ACHN (cell line): Measurements from ENCODE around the gene MMS22L.

ENCODE experiments used
- DNase-seq: peaks from one replicate; pipeline ENCODE4 v3.0.0-alpha.2; 2015
- in situ Hi-C: cut with HindIII; loops from 2 replicates; pipeline ENCODE4 v1.10.0; 2017; ENCODE audit warnings: low sequenced_read_pairs, low pct_ligation_motif_present, low pct_unique_long_range_greater_than_20kb

Gene MMS22L

GRCh38 chr6:97110149-97110548 lies 172.9 kb downstream of the MMS22L start:
- DNase-seq, result no peak
- in situ Hi-C loops, result no loop called here

GRCh38 chr6:97109444-97109843 lies 173.6 kb downstream of the MMS22L start:
- in situ Hi-C loops, result no loop called here
- no peak for DNase-seq

GRCh38 chr6:97102145-97102790 lies 180.7 kb downstream of the MMS22L start:
- in situ Hi-C loops, result no loop called here

GRCh38 chr6:97100696-97101095 lies 182.3 kb downstream of the MMS22L start:
- in situ Hi-C loops, result no loop called here
- no peak for DNase-seq

More at GRCh38 chr6:97102145-97102790, 180.7 kb downstream of the MMS22L start:
- DNase-seq, result no peak

- DNase-seq, result no peak
- in situ Hi-C loops, result no loop called here
Measured at GRCh38 chr6:97097068-97098047, 185.7 kb downstream of the MMS22L start.

GRCh38 chr6:97095311-97095850 lies 187.6 kb downstream of the MMS22L start:
- DNase-seq, result no peak
- in situ Hi-C loops, result no loop called here

GRCh38 chr6:97094376-97094775 lies 188.6 kb downstream of the MMS22L start:
- in situ Hi-C loops, result no loop called here
- DNase-seq, result no peak

- in situ Hi-C loops, result no loop called here
- no peak for DNase-seq
Measured at GRCh38 chr6:97092673-97093305, 190.2 kb downstream of the MMS22L start.
